Caco-2 (cell line): ENCODE results near the gene SCAF4. TPM values are rescaled to one million over a fixed set of nuclear protein-coding genes. Genes with fewer than 3 reads are reported as not detected.

Experiments
- BruUV-seq: library from RNA; stranded (reverse); fragments of 400-500 nt; replicated peaks from 2 replicates; lab custom pipeline; 2021; lab: Mats Ljungman, UMichigan
- CTCF ChIA-PET: fragments of 300-600 bp; sonication (Branson Sonifier 250); formaldehyde crosslinking; loops from one replicate; lab custom pipeline; 2022; ENCODE audit warnings: antibody characterized with exemption; lab: Charles Lee
- POLR2A ChIA-PET: fragments of 300-600 bp; sonication (Branson Sonifier 250); formaldehyde crosslinking; loops from one replicate; lab custom pipeline; 2022; ENCODE audit warnings: antibody characterized with exemption; lab: Charles Lee
- DNase-seq, 2 experiments: peaks; one replicate each; pipeline versions ENCODE4 v3.0.0 to v3.0.0-alpha.2; 2020 to 2022
- H3K27me3 ChIP-seq: replicated peaks from 2 replicates; pipeline ENCODE4 v1.6.0; 2011; ENCODE audit warnings: low read length; ENCODE audit not compliant: control insufficient read depth, insufficient read depth
- H3K36me3 ChIP-seq: 2 replicates; pipeline ENCODE4 v1.5.1; 2011; ENCODE audit warnings: low read length; ENCODE audit not compliant: control insufficient read depth, insufficient read depth
- H3K4me1 ChIP-seq: fragments of 250-450 bp; sonication (Bioruptor Pico); 2 replicates; pipeline ENCODE4 v1.5.1; 2020; ENCODE audit warnings: mild to moderate bottlenecking
- H3K4me3 ChIP-seq: 2 replicates; pipeline ENCODE4 v1.5.1; 2011; ENCODE audit warnings: low read depth, mild to moderate bottlenecking, control low read depth, low read length
- H3K9me3 ChIP-seq: fragments of 250-450 bp; sonication (Bioruptor Pico); 2 replicates; pipeline ENCODE4 v1.5.1; 2020; ENCODE audit warnings: mild to moderate bottlenecking, moderate library complexity
- H3K27ac Mint-ChIP-seq: one replicate; pipeline ENCODE4 v1.8.0; 2022; ENCODE audit warnings: mixed read lengths; ENCODE audit not compliant: unreplicated experiment
- H3K27me3 Mint-ChIP-seq: one replicate; pipeline ENCODE4 v1.8.0; 2022; ENCODE audit warnings: mixed read lengths; ENCODE audit not compliant: insufficient read depth, unreplicated experiment
- H3K36me3 Mint-ChIP-seq: one replicate; pipeline ENCODE4 v1.8.0; 2022; ENCODE audit warnings: mild to moderate bottlenecking, mixed read lengths; ENCODE audit not compliant: insufficient read depth, unreplicated experiment
- H3K4me1 Mint-ChIP-seq: one replicate; pipeline ENCODE4 v1.8.0; 2022; ENCODE audit warnings: low read depth, mixed read lengths; ENCODE audit not compliant: unreplicated experiment
- H3K4me3 Mint-ChIP-seq: one replicate; pipeline ENCODE4 v1.8.0; 2022; ENCODE audit warnings: mild to moderate bottlenecking, moderate library complexity, mixed read lengths; ENCODE audit not compliant: unreplicated experiment
- H3K9me3 Mint-ChIP-seq: one replicate; pipeline ENCODE4 v1.8.0; 2022; ENCODE audit warnings: mixed read lengths; ENCODE audit not compliant: unreplicated experiment
- intact Hi-C: fragments of 100-400 bp; cut with micrococcal nuclease; formaldehyde crosslinking; loops from one replicate; pipeline ENCODE4 v1.10.0; 2022; ENCODE audit not compliant: unreplicated experiment
- total RNA-seq: library from RNA; stranded (reverse); gene quantifications from 2 replicates; pipeline ENCODE4 v1.2.3, GENCODE V29; 2022
- TF ChIP-seq, protein P1 (sequence below), 2 experiments: fragments of 200-600 bp in 1 of 2; IDR thresholded peaks; 1 replicate in 1 of 2; 2 replicates in 1 of 2; pipeline versions ENCODE4 v1.5.1 to v1.8.0; 2011 to 2022; ENCODE audit warnings: antibody characterized with exemption in 1 of 2, control low read depth in 1 of 2, inconsistent platforms in 1 of 2, low read depth in 1 of 2, low read length in 1 of 2, mild to moderate bottlenecking in 1 of 2, moderate library complexity in 1 of 2; ENCODE audit not compliant: insufficient read depth in 1 of 2, severe bottlenecking in 1 of 2, unreplicated experiment in 1 of 2

The SCAF4 gene
- total RNA-seq, 1 experiment from 2014 or later, result 50.2 TPM

DNA sequence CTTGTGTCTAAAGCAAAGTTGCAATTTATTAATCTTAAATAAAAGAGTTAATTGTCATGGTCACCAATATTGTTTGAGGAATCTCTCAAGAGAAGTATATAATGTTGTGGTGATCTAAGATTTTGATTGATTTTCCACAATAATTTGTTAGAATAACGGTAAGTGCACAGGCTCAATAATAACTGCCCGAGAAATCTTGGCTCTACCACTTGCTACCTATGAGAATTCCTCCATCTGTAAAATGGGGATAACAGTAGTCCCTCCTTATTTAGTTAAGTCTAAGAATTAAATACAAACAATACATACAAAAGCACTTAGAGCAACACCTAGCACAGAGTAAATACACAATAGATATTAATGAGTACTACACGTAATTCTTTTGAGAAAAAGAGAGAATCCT is 18.8 kb downstream of the SCAF4 start:
- Mint-ChIP-seq H3K9me3 (no peaks in the 10 kb centered on the region), H3K27me3 (no peaks in the 10 kb centered on the region), H3K4me1 (peaks cover 7% of the 10 kb centered on the region), H3K36me3 (peaks cover 1% of the 10 kb centered on the region), H3K27ac (no peak overlapping the region), H3K4me3 (no peak overlapping the region)
- TF ChIP-seq, protein P1, sequence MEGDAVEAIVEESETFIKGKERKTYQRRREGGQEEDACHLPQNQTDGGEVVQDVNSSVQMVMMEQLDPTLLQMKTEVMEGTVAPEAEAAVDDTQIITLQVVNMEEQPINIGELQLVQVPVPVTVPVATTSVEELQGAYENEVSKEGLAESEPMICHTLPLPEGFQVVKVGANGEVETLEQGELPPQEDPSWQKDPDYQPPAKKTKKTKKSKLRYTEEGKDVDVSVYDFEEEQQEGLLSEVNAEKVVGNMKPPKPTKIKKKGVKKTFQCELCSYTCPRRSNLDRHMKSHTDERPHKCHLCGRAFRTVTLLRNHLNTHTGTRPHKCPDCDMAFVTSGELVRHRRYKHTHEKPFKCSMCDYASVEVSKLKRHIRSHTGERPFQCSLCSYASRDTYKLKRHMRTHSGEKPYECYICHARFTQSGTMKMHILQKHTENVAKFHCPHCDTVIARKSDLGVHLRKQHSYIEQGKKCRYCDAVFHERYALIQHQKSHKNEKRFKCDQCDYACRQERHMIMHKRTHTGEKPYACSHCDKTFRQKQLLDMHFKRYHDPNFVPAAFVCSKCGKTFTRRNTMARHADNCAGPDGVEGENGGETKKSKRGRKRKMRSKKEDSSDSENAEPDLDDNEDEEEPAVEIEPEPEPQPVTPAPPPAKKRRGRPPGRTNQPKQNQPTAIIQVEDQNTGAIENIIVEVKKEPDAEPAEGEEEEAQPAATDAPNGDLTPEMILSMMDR (IDR thresholded peaks at IDR 0.05; ENCODE audit: insufficient read depth in 1 of 2, low read depth in 1 of 2, low read length in 1 of 2, severe bottlenecking in 1 of 2, unreplicated experiment in 1 of 2), result no peak
- no TSS peak for BruUV-seq
- CTCF ChIA-PET, result no interaction called here
- DNase-seq, result no peak
- Histone ChIP-seq H3K9me3 (no peaks in the 10 kb centered on the region), H3K4me3 (no peak overlapping the region), H3K36me3 (no peaks in the 10 kb centered on the region), H3K4me1 (peaks cover 16% of the 10 kb centered on the region), H3K27me3 (no peaks in the 10 kb centered on the region)
- POLR2A ChIA-PET, result no interaction called here
- intact Hi-C loops, result no loop called here

DNA sequence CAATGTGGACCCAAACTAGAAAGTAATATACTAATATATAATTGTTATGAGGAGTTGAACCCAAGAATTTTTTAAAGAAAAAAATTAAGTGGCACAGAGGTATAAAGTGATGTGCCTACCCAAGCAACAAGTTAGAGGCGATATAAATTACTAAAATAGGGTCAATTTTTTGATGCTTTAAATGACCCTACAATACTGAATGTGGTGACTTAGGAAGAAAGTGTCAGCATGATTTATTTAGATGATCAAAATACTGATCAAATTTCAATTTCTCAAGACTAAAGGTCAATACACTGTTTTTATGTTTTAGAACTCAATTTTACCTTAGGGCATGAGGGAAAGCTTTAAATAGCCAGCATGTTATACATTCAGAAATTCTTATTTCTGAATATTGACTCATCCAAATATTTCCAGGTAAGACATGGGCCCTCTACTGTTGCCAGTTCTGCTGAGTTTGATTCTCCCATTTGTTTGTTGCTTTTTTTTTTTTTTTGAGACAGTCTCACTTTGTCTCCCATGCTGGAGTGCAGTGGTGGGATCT is 20.1 kb downstream of the SCAF4 start:
- no peak overlapping the region for H3K4me3 ChIP-seq
- Mint-ChIP-seq H3K9me3 (no peaks in the 10 kb centered on the region), H3K36me3 (no peaks in the 10 kb centered on the region), H3K27ac (no peak overlapping the region), H3K4me3 (no peak overlapping the region), H3K4me1 (peaks cover 7% of the 10 kb centered on the region), H3K27me3 (no peaks in the 10 kb centered on the region)
- H3K27me3 ChIP-seq, result no peaks in the 10 kb centered on the region
- intact Hi-C loops, result no loop called here
- no peak for DNase-seq
- no peaks in the 10 kb centered on the region for H3K9me3 ChIP-seq
- no peaks in the 10 kb centered on the region for H3K36me3 ChIP-seq
- H3K4me1 ChIP-seq, result peaks cover 20% of the 10 kb centered on the region
- BruUV-seq, result no TSS peak
- TF ChIP-seq, protein P1 (IDR thresholded peaks at IDR 0.05; ENCODE audit: insufficient read depth in 1 of 2, low read depth in 1 of 2, low read length in 1 of 2, severe bottlenecking in 1 of 2, unreplicated experiment in 1 of 2), result no peak
- CTCF ChIA-PET, result no interaction called here
- POLR2A ChIA-PET, result no interaction called here

DNA sequence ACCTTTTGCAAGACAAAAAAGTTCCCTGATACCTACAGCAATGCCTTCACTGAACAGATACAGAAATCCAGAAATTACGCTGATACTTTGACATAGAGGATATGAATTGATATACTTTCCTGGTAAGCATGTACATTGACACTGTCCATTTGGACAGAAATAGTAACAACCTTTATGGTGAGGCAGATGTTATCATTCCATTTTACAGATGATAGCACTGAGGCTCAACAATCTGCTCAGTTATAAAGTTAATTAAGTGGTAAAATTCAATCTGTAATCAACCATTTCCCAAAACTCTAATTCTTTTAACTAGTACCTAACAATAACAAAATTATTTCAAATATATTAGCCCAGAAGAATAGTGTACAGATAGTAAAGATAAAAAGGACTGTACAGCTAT is 20.6 kb downstream of the SCAF4 start:
- Histone ChIP-seq H3K9me3 (no peaks in the 10 kb centered on the region), H3K36me3 (no peaks in the 10 kb centered on the region), H3K27me3 (no peaks in the 10 kb centered on the region), H3K4me3 (no peak overlapping the region), H3K4me1 (peaks cover 20% of the 10 kb centered on the region)
- ChIA-PET CTCF (no interaction called here), POLR2A (no interaction called here)
- peaks cover 11% of the 10 kb centered on the region for H3K4me1 Mint-ChIP-seq
- no peaks in the 10 kb centered on the region for H3K27me3 Mint-ChIP-seq
- TF ChIP-seq, protein P1 (IDR thresholded peaks at IDR 0.05; ENCODE audit: insufficient read depth in 1 of 2, low read depth in 1 of 2, low read length in 1 of 2, severe bottlenecking in 1 of 2, unreplicated experiment in 1 of 2), result no peak
- DNase-seq, result no peak
- BruUV-seq, result no TSS peak
- peaks cover 3% of the 10 kb centered on the region for H3K36me3 Mint-ChIP-seq
- no peak overlapping the region for H3K4me3 Mint-ChIP-seq
- intact Hi-C loops, result no loop called here
- H3K27ac Mint-ChIP-seq, result no peak overlapping the region
- H3K9me3 Mint-ChIP-seq, result no peaks in the 10 kb centered on the region
